ENCODE data around the gene KNDC1.

The KNDC1 gene

DNA sequence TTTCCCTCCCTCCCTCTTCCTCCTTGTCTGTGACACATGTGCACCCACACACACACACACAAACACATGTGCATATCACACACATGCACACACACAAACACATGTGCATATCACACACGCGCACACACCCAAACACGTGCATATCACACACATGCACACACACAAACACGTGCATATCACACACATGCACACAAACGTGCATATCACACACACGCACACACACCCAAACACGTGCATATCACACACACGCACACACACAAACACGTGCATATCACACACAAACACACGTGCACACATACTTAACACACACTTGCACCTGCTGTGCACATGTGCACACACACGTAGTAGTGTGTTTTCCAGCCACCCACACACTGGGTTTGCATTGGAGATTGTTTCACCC lies 29.4 kb upstream of the KNDC1 start:
- in situ Hi-C loops (cut with HindIII; ENCODE audit: low sequenced_read_pairs) = no loop called here
- TF ChIP-seq, protein P1, sequence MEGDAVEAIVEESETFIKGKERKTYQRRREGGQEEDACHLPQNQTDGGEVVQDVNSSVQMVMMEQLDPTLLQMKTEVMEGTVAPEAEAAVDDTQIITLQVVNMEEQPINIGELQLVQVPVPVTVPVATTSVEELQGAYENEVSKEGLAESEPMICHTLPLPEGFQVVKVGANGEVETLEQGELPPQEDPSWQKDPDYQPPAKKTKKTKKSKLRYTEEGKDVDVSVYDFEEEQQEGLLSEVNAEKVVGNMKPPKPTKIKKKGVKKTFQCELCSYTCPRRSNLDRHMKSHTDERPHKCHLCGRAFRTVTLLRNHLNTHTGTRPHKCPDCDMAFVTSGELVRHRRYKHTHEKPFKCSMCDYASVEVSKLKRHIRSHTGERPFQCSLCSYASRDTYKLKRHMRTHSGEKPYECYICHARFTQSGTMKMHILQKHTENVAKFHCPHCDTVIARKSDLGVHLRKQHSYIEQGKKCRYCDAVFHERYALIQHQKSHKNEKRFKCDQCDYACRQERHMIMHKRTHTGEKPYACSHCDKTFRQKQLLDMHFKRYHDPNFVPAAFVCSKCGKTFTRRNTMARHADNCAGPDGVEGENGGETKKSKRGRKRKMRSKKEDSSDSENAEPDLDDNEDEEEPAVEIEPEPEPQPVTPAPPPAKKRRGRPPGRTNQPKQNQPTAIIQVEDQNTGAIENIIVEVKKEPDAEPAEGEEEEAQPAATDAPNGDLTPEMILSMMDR (IDR thresholded peaks at IDR 0.05; ENCODE audit: low read depth, low read length) = no peak
- DNase-seq (ENCODE audit: low read depth, low spot score) = no peak

DNA sequence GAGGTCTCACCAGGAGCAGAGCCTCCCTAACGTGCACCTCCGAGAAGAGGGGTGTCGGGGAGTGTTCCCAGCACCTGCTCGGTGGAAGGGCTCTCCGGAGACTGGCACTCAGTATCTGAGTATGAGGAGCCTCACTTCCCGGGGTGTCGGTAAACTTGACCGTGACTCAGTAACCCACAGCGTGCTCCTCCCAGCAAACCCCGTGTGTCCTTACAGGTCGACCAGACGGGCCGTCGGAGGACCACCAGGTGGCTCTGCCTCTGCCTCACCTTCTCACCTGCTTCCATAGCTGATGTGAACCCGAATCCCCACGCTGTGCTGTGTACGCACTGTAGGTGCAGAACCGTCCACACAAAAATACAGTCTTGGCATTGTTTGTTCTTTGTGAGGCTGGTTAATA lies 29.0 kb upstream of the KNDC1 start:
- no peak for DNase-seq (ENCODE audit: low read depth, low spot score)
- in situ Hi-C loops (cut with HindIII; ENCODE audit: low sequenced_read_pairs) = no loop called here
- H3K4me3 ChIP-seq (ENCODE audit: low read depth, low read length) = no peak overlapping the region
- TF ChIP-seq, protein P1 (IDR thresholded peaks at IDR 0.05; ENCODE audit: low read depth, low read length) = no peak

More for the DNA sequence above, 29.4 kb upstream of the KNDC1 start:
- no peak overlapping the region for H3K4me3 ChIP-seq (ENCODE audit: low read depth, low read length)

DNA sequence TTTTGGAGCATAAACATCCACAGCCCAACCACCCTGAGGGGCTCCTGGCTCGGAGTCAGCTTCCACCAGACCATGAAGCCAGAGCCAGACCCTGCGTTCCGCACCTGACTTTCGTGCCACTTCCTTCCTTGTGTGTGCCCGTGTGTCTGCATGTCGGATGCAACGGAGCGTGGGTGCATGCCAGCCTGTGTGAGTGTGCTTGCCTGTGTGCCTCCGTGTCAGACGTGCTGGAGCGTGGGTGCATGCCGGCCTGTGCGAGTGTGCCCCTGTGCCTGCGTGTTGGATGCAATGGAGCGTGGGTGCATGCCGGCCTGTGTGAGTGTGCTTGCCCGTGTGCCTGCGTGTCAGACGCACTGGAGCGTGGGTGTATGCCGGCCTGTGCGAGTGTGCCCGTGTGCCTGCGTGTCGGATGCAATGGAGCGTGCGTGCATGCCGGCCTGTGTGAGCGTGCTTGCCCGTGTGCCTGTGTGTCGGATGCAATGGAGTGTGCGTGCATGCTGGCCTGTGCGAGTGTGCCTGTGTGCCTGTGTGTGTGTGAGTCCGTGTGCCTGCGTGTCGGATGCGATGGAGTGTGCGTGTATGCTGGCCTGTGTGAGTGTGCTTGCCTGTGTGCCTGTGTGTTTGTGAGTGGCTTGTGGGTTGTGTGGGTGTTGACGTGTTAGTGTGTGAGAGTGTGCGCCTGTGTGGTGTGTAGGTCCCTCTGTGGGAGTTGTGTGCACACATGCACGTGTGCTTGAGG lies 28.1 kb upstream of the KNDC1 start:
- in situ Hi-C loops (cut with HindIII; ENCODE audit: low sequenced_read_pairs) = no loop called here
- H3K4me3 ChIP-seq (ENCODE audit: low read depth, low read length) = no peak overlapping the region
- TF ChIP-seq, protein P1 (IDR thresholded peaks at IDR 0.05; ENCODE audit: low read depth, low read length) = no peak
- no peak for DNase-seq (ENCODE audit: low read depth, low spot score)

DNA sequence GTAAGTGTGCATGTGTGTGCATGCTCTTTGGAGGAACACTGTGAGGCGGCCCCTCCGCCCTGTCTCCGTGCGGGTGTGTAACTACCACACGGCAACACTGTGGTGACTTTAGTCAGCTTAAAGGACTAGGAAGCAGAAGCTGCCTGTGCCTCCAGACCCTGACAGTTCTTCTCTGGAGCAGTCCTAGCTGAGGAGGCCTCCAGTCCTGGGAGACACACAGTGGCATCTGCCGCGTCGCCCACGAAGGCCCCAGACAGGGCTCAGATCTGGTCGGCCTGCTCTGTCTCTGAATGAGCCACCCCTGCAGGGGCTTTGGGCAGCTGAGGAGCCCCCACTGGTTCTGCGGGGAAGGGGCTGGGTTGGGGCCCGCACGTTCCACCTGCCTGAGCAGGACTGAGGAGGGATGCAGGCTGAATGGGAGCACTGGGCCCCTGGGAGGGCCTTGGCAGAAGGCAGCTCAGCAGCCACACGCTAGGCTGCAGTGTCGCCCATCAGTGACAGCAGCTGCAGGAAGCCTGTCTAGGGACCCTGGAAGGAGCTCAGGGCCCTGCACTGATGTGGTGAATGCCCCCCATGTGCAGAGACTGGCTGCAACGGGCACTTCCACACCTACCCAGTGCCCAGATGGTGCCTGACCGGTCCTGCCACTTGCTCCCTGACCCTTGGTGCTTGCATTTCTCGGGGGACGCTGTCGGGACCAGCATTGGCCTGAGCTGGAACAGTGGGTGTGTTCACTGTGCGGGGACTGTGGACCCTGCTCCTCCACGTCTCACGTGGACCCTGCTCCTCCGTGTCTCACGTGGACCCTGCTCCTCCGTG lies 27.3 kb upstream of the KNDC1 start:
- in situ Hi-C loops (cut with HindIII; ENCODE audit: low sequenced_read_pairs) = no loop called here
- TF ChIP-seq, protein P1 (IDR thresholded peaks at IDR 0.05; ENCODE audit: low read depth, low read length) = no peak
- H3K4me3 ChIP-seq (ENCODE audit: low read depth, low read length) = no peak overlapping the region
- no peak for DNase-seq (ENCODE audit: low read depth, low spot score)

DNA sequence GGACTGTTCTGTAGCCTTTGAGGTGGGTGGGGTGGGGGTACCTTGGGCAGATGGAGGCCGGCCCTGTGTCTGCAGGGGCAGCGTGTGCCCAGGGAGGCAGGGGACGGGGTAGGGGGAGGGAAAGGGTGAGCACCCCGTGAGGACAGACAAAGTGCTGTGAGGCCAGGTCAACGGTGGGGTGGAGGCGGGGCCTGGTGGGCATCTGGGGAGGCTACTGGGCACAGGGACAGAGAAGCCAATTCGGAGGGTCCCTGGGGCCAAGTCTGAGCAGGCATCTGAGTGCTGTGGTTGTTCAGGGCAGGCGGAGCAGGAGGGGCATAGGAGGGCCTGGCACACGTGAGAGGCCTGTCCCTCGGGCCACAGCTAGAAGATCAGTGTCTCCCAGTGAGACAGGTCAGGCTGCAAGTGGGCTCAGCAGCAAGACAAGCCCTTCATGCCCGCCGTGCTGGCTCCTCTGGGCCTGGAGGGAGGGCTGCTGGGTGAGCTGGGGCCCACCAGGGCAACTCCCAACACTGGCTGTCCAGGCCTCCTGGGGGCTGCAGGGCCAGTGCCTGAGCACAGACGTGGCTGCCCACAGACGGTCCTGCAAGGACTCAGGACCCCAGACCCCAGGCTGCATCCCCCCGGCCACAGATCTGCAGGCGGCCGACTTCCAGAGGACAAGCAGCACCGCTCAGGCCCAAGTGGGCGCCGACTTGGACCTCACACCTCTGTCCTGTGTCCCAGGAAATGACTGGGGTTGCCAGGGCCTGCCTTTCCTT lies 26.4 kb upstream of the KNDC1 start:
- no peak overlapping the region for H3K4me3 ChIP-seq (ENCODE audit: low read depth, low read length)
- TF ChIP-seq, protein P1 (IDR thresholded peaks at IDR 0.05; ENCODE audit: low read depth, low read length) = no peak
- no peak for DNase-seq (ENCODE audit: low read depth, low spot score)
- in situ Hi-C loops (cut with HindIII; ENCODE audit: low sequenced_read_pairs) = no loop called here

DNA sequence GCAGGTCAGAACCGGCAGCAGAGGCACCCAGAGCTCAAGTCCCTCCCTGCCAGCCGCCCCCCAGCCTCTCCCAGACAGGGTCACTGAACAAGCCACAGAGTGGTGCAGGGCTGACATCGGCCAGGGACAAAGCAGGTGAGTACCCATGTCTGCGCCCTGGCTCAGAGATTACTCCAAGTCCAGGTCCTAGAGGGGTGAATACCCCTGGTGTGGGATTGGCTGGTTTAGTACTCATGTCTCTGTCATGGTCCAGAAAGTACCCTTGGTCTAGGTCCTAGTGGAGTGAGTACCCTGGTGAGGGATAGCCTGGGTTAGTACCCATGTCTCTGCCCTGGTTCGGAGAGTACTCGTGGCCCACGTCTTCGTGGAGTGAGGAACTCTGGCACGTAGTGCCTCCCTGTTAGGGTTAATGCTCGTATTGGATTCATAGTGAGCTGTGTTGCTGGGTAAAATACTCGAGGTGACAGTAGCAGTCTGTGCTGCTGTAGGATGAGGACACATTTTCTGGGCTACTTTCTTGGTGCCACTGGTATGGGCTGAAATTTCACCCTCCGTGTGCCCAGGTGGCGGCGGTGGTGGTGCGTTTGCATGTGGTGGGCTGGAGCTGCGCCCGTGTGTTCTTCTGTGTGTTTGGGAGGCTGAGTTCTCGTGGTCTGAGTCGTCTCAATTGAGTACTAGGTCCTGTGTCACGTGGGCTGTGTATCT lies 25.5 kb upstream of the KNDC1 start:
- DNase-seq (ENCODE audit: low read depth, low spot score) = no peak
- no peak overlapping the region for H3K4me3 ChIP-seq (ENCODE audit: low read depth, low read length)
- in situ Hi-C loops (cut with HindIII; ENCODE audit: low sequenced_read_pairs) = no loop called here
- TF ChIP-seq, protein P1 (IDR thresholded peaks at IDR 0.05; ENCODE audit: low read depth, low read length) = no peak
